Activated naive CD8-positive, alpha-beta T cell treated with anti-CD3 and anti-CD28 coated beads for 36 hours (primary cell): ENCODE data around the gene SUMF2. TPM values are rescaled to one million over a fixed set of nuclear protein-coding genes. Genes with fewer than 3 reads are reported as not detected.
"Not testable (repeated sequence)": the region's sequence is repeated elsewhere in the genome, so short reads cannot be mapped to it uniquely, and the experiment has no call there.

ENCODE experiments used
- DNase-seq: peaks from one replicate; pipeline ENCODE4 v3.0.0; 2021
- H3K27ac Mint-ChIP-seq: one replicate; pipeline ENCODE4 v1.8.0; 2022; ENCODE audit warnings: mild to moderate bottlenecking, moderate library complexity, mixed read lengths
- H3K27me3 Mint-ChIP-seq: one replicate; pipeline ENCODE4 v1.8.0; 2022; ENCODE audit warnings: mild to moderate bottlenecking, mixed read lengths
- H3K36me3 Mint-ChIP-seq: one replicate; pipeline ENCODE4 v1.8.0; 2021; ENCODE audit warnings: mild to moderate bottlenecking, mixed read lengths
- H3K4me1 Mint-ChIP-seq: one replicate; pipeline ENCODE4 v1.8.0; 2021; ENCODE audit warnings: mixed read lengths
- H3K4me3 Mint-ChIP-seq: one replicate; pipeline ENCODE4 v1.8.0; 2022; ENCODE audit warnings: mild to moderate bottlenecking, moderate library complexity, mixed read lengths
- H3K9me3 Mint-ChIP-seq: one replicate; pipeline ENCODE4 v1.8.0; 2022; ENCODE audit warnings: mixed read lengths
- total RNA-seq, 2 experiments: library from RNA; stranded (reverse); gene quantifications; one replicate each; pipeline ENCODE4 v1.2.3, GENCODE V29; 2021

SUMF2 gene
- total RNA-seq: 100 to 1,000 TPM; 124 to 129 TPM

GRCh38 chr7:56063882-56064625 lies at the start of gene SUMF2:
Gene SUMF2, plus strand, starts transcription at chr7:56064286. Its CDS starts 26 bp downstream, at chr7:56064312.
- peak; percentile 90 for DNase-seq
- H3K9me3 Mint-ChIP-seq: no peaks in the 10 kb centered on the region
- peaks cover 45% of the 10 kb centered on the region for H3K36me3 Mint-ChIP-seq
- no peaks in the 10 kb centered on the region for H3K27me3 Mint-ChIP-seq
- H3K4me1 Mint-ChIP-seq: peaks cover 41% of the 10 kb centered on the region
- peak within 1 kb of the TSS; percentile 95 for H3K27ac Mint-ChIP-seq
- peak within 1 kb of the TSS; percentile 92 for H3K4me3 Mint-ChIP-seq

- H3K4me3 Mint-ChIP-seq, DNase-seq, H3K9me3 Mint-ChIP-seq, H3K27me3 Mint-ChIP-seq, H3K27ac Mint-ChIP-seq, H3K4me1 Mint-ChIP-seq: not testable (repeated sequence)
- H3K36me3 Mint-ChIP-seq: peaks cover 17% of the 10 kb centered on the region
Observed at GRCh38 chr7:56017015-56017414, 47.1 kb upstream of the SUMF2 start.

GRCh38 chr7:56019501-56019900 lies 44.6 kb upstream of the SUMF2 start:
- no peak for DNase-seq
- H3K27ac Mint-ChIP-seq: no peak overlapping the region
- no peak overlapping the region for H3K4me3 Mint-ChIP-seq

GRCh38 chr7:56023500-56023899 lies 40.6 kb upstream of the SUMF2 start:
- Mint-ChIP-seq H3K27me3 (no peaks in the 10 kb centered on the region), H3K4me3 (no peak overlapping the region), H3K36me3 (peaks cover 16% of the 10 kb centered on the region), H3K9me3 (no peaks in the 10 kb centered on the region), H3K4me1 (no peaks in the 10 kb centered on the region), H3K27ac (no peak overlapping the region)
- no peak for DNase-seq

More at GRCh38 chr7:56019501-56019900, 44.6 kb upstream of the SUMF2 start:
- Mint-ChIP-seq H3K27me3 (no peaks in the 10 kb centered on the region), H3K36me3 (peaks cover 17% of the 10 kb centered on the region), H3K4me1 (no peaks in the 10 kb centered on the region), H3K9me3 (no peaks in the 10 kb centered on the region)

- no peak for DNase-seq
- Mint-ChIP-seq H3K9me3 (no peaks in the 10 kb centered on the region), H3K36me3 (peaks cover 17% of the 10 kb centered on the region), H3K4me1 (no peaks in the 10 kb centered on the region), H3K4me3 (no peak overlapping the region), H3K27ac (no peak overlapping the region), H3K27me3 (no peaks in the 10 kb centered on the region)
Observed at GRCh38 chr7:56026538-56026937, 37.5 kb upstream of the SUMF2 start.

- Mint-ChIP-seq H3K4me1 (peaks cover 8% of the 10 kb centered on the region), H3K4me3 (no peak overlapping the region), H3K9me3 (no peaks in the 10 kb centered on the region), H3K36me3 (peaks cover 25% of the 10 kb centered on the region), H3K27ac (no peak overlapping the region), H3K27me3 (no peaks in the 10 kb centered on the region)
- no peak for DNase-seq
Observed at GRCh38 chr7:56028942-56029630, 35.0 kb upstream of the SUMF2 start.

- H3K27me3 Mint-ChIP-seq: no peaks in the 10 kb centered on the region
- peaks cover 19% of the 10 kb centered on the region for H3K36me3 Mint-ChIP-seq
- DNase-seq: no peak
- no peak overlapping the region for H3K4me3 Mint-ChIP-seq
- H3K27ac Mint-ChIP-seq: no peak overlapping the region
- no peaks in the 10 kb centered on the region for H3K9me3 Mint-ChIP-seq
- peaks cover 8% of the 10 kb centered on the region for H3K4me1 Mint-ChIP-seq
Observed at GRCh38 chr7:56030340-56030739, 33.7 kb upstream of the SUMF2 start.

- not testable (repeated sequence) for H3K9me3 Mint-ChIP-seq, H3K4me1 Mint-ChIP-seq, H3K27ac Mint-ChIP-seq, H3K4me3 Mint-ChIP-seq, DNase-seq, H3K27me3 Mint-ChIP-seq
- H3K36me3 Mint-ChIP-seq: peaks cover 15% of the 10 kb centered on the region
Observed at GRCh38 chr7:56031556-56031955, 32.5 kb upstream of the SUMF2 start.

GRCh38 chr7:56032578-56032977 lies 31.5 kb upstream of the SUMF2 start:
- not testable (repeated sequence) for H3K9me3 Mint-ChIP-seq, H3K27ac Mint-ChIP-seq

GRCh38 chr7:56033671-56034432 lies 30.2 kb upstream of the SUMF2 start:
- no peaks in the 10 kb centered on the region for H3K27me3 Mint-ChIP-seq
- peaks cover 8% of the 10 kb centered on the region for H3K4me1 Mint-ChIP-seq
- peaks cover 14% of the 10 kb centered on the region for H3K36me3 Mint-ChIP-seq
- H3K4me3 Mint-ChIP-seq: peak overlapping the region; percentile 85
- peak overlapping the region; percentile 84 for H3K27ac Mint-ChIP-seq
- peak; percentile 74 for DNase-seq
- H3K9me3 Mint-ChIP-seq: no peaks in the 10 kb centered on the region

More at GRCh38 chr7:56032578-56032977, 31.5 kb upstream of the SUMF2 start:
- H3K4me1 Mint-ChIP-seq, H3K27me3 Mint-ChIP-seq, DNase-seq, H3K4me3 Mint-ChIP-seq: not testable (repeated sequence)
- peaks cover 14% of the 10 kb centered on the region for H3K36me3 Mint-ChIP-seq

GRCh38 chr7:56040730-56041129 lies 23.4 kb upstream of the SUMF2 start:
- DNase-seq: no peak
- no peak overlapping the region for H3K27ac Mint-ChIP-seq
- H3K4me1 Mint-ChIP-seq: no peaks in the 10 kb centered on the region
- no peak overlapping the region for H3K4me3 Mint-ChIP-seq
- H3K36me3 Mint-ChIP-seq: peaks cover 10% of the 10 kb centered on the region
- H3K27me3 Mint-ChIP-seq: no peaks in the 10 kb centered on the region
- H3K9me3 Mint-ChIP-seq: no peaks in the 10 kb centered on the region

- Mint-ChIP-seq H3K4me1 (peaks cover 12% of the 10 kb centered on the region), H3K36me3 (peaks cover 17% of the 10 kb centered on the region)
- H3K27ac Mint-ChIP-seq, H3K4me3 Mint-ChIP-seq, H3K27me3 Mint-ChIP-seq, DNase-seq, H3K9me3 Mint-ChIP-seq: not testable (repeated sequence)
Observed at GRCh38 chr7:56045758-56046157, 18.3 kb upstream of the SUMF2 start.

GRCh38 chr7:56046721-56047445 lies 17.2 kb upstream of the SUMF2 start:
- no peaks in the 10 kb centered on the region for H3K27me3 Mint-ChIP-seq
- no peak overlapping the region for H3K27ac Mint-ChIP-seq
- no peak overlapping the region for H3K4me3 Mint-ChIP-seq
- H3K9me3 Mint-ChIP-seq: no peaks in the 10 kb centered on the region
- no peak for DNase-seq
- peaks cover 12% of the 10 kb centered on the region for H3K4me1 Mint-ChIP-seq
- H3K36me3 Mint-ChIP-seq: peaks cover 16% of the 10 kb centered on the region

- not testable (repeated sequence) for H3K9me3 Mint-ChIP-seq, H3K4me3 Mint-ChIP-seq, DNase-seq, H3K27me3 Mint-ChIP-seq, H3K27ac Mint-ChIP-seq
- Mint-ChIP-seq H3K36me3 (peaks cover 20% of the 10 kb centered on the region), H3K4me1 (peaks cover 12% of the 10 kb centered on the region)
Observed at GRCh38 chr7:56047446-56048116, 16.5 kb upstream of the SUMF2 start.
